A673 (cell line): Measurements from ENCODE around the gene LHFPL6. TPM values are rescaled to one million over a fixed set of nuclear protein-coding genes. Genes with fewer than 3 reads are reported as not detected.
A peak's percentile ranks its signal among the peaks of the same experiment; 100 is the strongest.

ENCODE experiments used
- BruUV-seq: library from RNA; stranded (reverse); fragments of 400-500 nt; replicated peaks from 2 replicates; lab custom pipeline; 2021; lab: Mats Ljungman, UMichigan
- CTCF ChIA-PET: fragments of 300-600 bp; sonication (Branson Sonifier 250); formaldehyde crosslinking; loops from one replicate; lab custom pipeline; 2022; ENCODE audit warnings: antibody characterized with exemption; lab: Charles Lee
- POLR2A ChIA-PET: fragments of 300-600 bp; sonication (Branson Sonifier 250); formaldehyde crosslinking; loops from one replicate; lab custom pipeline; 2022; ENCODE audit warnings: antibody characterized with exemption; ENCODE audit not compliant: low non-redundant PET; lab: Charles Lee
- DNase-seq: peaks from one replicate; pipeline ENCODE4 v3.0.0-alpha.2; 2015; ENCODE audit warnings: low spot score
- H3K27ac ChIP-seq: fragments of 200-600 bp; sonication (generic); 2 replicates; pipeline ENCODE4 v1.5.1; 2016; ENCODE audit warnings: mixed run types, low read depth, mild to moderate bottlenecking, mixed read lengths, antibody characterized with exemption, low read length; ENCODE audit not compliant: poor library complexity, severe bottlenecking
- H3K27me3 ChIP-seq: fragments of 200-600 bp; sonication (generic); replicated peaks from 2 replicates; pipeline ENCODE4 v1.6.1; 2017; ENCODE audit warnings: mixed run types, low read depth, mild to moderate bottlenecking, mixed read lengths, antibody characterized with exemption, low read length; ENCODE audit not compliant: insufficient read depth, poor library complexity
- H3K36me3 ChIP-seq: fragments of 200-600 bp; sonication (generic); 2 replicates; pipeline ENCODE4 v1.6.1; 2016; ENCODE audit warnings: mixed run types, mild to moderate bottlenecking, mixed read lengths, antibody characterized with exemption, low read length; ENCODE audit not compliant: insufficient read depth, poor library complexity, severe bottlenecking
- H3K4me1 ChIP-seq: fragments of 200-600 bp; sonication (generic); 2 replicates; pipeline ENCODE4 v1.6.1; 2017; ENCODE audit warnings: mixed run types, mild to moderate bottlenecking, mixed read lengths, antibody characterized with exemption, low read length; ENCODE audit not compliant: insufficient read depth, poor library complexity, severe bottlenecking
- H3K4me3 ChIP-seq: fragments of 200-600 bp; sonication (generic); 2 replicates; pipeline ENCODE4 v1.5.1; 2016; ENCODE audit warnings: low read depth, mixed run types, mild to moderate bottlenecking, mixed read lengths, low read length; ENCODE audit not compliant: poor library complexity, severe bottlenecking
- H3K9me3 ChIP-seq: fragments of 200-600 bp; sonication (generic); 2 replicates; pipeline ENCODE4 v1.6.1; 2016; ENCODE audit warnings: mixed run types, low read depth, mild to moderate bottlenecking, mixed read lengths, antibody characterized with exemption, low read length; ENCODE audit not compliant: poor library complexity, severe bottlenecking
- EZH2 ChIP-seq: fragments of 200-600 bp; sonication (generic); IDR thresholded peaks from 2 replicates; pipeline ENCODE4 v1.6.1; 2017; ENCODE audit warnings: borderline replicate concordance, low read depth, mild to moderate bottlenecking, mixed read lengths, antibody characterized with exemption, low read length; ENCODE audit not compliant: poor library complexity, severe bottlenecking
- intact Hi-C: fragments of 100-400 bp; cut with micrococcal nuclease; formaldehyde crosslinking; loops from one replicate; pipeline ENCODE4 v1.10.0; 2022; ENCODE audit not compliant: unreplicated experiment
- total RNA-seq: library from RNA; stranded (reverse); gene quantifications from 2 replicates; pipeline ENCODE4 v1.2.3, GENCODE V29; 2021
- TF ChIP-seq, protein P1 (sequence below): fragments of 300-800, 200-600 bp; sonication (generic); conservative IDR thresholded peaks from 2 replicates; pipeline ENCODE4 v1.5.1; 2017; ENCODE audit warnings: low read depth, mild to moderate bottlenecking, antibody characterized with exemption, low read length, moderate library complexity, mixed read lengths

The LHFPL6 gene
- total RNA-seq, 1 experiment from 2014 or later, result 63.9 TPM

- Histone ChIP-seq H3K9me3 (no peaks in the 10 kb centered on the region), H3K36me3 (no peaks in the 10 kb centered on the region), H3K4me1 (peaks cover 13% of the 10 kb centered on the region), H3K4me3 (no peak overlapping the region), H3K27ac (no peak overlapping the region), H3K27me3 (no peaks in the 10 kb centered on the region)
- ChIA-PET CTCF (no interaction called here), POLR2A (no interaction called here)
- BruUV-seq, result no TSS peak
- DNase-seq, result no peak
- intact Hi-C loops, result no loop called here
- TF ChIP-seq, protein P1, sequence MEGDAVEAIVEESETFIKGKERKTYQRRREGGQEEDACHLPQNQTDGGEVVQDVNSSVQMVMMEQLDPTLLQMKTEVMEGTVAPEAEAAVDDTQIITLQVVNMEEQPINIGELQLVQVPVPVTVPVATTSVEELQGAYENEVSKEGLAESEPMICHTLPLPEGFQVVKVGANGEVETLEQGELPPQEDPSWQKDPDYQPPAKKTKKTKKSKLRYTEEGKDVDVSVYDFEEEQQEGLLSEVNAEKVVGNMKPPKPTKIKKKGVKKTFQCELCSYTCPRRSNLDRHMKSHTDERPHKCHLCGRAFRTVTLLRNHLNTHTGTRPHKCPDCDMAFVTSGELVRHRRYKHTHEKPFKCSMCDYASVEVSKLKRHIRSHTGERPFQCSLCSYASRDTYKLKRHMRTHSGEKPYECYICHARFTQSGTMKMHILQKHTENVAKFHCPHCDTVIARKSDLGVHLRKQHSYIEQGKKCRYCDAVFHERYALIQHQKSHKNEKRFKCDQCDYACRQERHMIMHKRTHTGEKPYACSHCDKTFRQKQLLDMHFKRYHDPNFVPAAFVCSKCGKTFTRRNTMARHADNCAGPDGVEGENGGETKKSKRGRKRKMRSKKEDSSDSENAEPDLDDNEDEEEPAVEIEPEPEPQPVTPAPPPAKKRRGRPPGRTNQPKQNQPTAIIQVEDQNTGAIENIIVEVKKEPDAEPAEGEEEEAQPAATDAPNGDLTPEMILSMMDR, result no peak
- no peak for TF ChIP-seq EZH2
Measured at GRCh38 chr13:39391761-39392160, 211.2 kb downstream of the LHFPL6 start.

GRCh38 chr13:39389013-39389412, 214.0 kb downstream of the LHFPL6 start:
- no peak for DNase-seq
- intact Hi-C loops, result no loop called here
- Histone ChIP-seq H3K36me3 (no peaks in the 10 kb centered on the region), H3K27ac (no peak overlapping the region), H3K9me3 (no peaks in the 10 kb centered on the region), H3K4me1 (peaks cover 29% of the 10 kb centered on the region), H3K27me3 (no peaks in the 10 kb centered on the region), H3K4me3 (no peak overlapping the region)
- BruUV-seq, result no TSS peak
- TF ChIP-seq, protein P1, result no peak
- no peak for TF ChIP-seq EZH2
- CTCF ChIA-PET, result no interaction called here
- POLR2A ChIA-PET, result no interaction called here

DNA sequence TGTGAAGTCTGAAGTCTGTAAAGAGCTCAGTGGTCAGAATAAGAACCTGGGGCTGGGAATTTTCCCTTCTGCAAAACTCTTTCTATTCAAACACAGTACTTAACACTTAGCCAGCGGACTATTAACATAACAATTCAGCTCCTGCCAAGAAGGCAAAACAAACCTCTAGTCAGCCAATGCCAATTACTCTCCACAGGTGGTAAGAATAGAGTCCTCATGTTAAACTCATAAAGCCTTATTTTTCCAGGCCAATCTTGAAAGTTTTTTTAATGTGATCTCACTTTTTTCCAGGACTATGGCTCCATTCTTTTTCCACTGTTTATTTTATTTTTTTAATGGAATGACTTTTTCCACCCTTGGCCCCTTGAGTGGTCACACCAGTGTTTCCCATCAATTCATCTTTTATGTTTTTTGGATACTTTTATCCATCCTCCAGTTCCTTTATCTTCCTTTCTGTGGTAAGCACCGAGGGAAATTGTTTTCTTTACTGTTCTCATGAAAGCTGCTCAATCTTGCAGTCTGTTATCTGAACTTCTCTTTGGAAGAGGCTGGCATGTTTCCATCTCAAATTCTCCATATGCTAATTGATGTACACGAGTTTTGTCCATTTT, 217.3 kb downstream of the LHFPL6 start:
- POLR2A ChIA-PET, result no interaction called here
- H3K27me3 ChIP-seq, result no peaks in the 10 kb centered on the region
- CTCF ChIA-PET, result no interaction called here
- no peak for TF ChIP-seq EZH2
- TF ChIP-seq, protein P1, result no peak
- no TSS peak for BruUV-seq
- peaks cover 5% of the 10 kb centered on the region for H3K36me3 ChIP-seq
- DNase-seq, result peak; percentile 93
- H3K4me3 ChIP-seq, result no peak overlapping the region
- peaks cover 36% of the 10 kb centered on the region for H3K4me1 ChIP-seq
- intact Hi-C loops, result no loop called here
- no peaks in the 10 kb centered on the region for H3K9me3 ChIP-seq
- peak overlapping the region; percentile 38 for H3K27ac ChIP-seq
